GM12874 (cell line): ENCODE measurements around the gene FAM167B.

Experiments
- TF ChIP-seq, protein P1 (sequence below): IDR thresholded peaks from 2 replicates; pipeline ENCODE4 v1.5.1; 2011; ENCODE audit warnings: low read depth, mild to moderate bottlenecking, control low read depth, low read length, moderate library complexity; ENCODE audit not compliant: insufficient read depth

The FAM167B gene

DNA sequence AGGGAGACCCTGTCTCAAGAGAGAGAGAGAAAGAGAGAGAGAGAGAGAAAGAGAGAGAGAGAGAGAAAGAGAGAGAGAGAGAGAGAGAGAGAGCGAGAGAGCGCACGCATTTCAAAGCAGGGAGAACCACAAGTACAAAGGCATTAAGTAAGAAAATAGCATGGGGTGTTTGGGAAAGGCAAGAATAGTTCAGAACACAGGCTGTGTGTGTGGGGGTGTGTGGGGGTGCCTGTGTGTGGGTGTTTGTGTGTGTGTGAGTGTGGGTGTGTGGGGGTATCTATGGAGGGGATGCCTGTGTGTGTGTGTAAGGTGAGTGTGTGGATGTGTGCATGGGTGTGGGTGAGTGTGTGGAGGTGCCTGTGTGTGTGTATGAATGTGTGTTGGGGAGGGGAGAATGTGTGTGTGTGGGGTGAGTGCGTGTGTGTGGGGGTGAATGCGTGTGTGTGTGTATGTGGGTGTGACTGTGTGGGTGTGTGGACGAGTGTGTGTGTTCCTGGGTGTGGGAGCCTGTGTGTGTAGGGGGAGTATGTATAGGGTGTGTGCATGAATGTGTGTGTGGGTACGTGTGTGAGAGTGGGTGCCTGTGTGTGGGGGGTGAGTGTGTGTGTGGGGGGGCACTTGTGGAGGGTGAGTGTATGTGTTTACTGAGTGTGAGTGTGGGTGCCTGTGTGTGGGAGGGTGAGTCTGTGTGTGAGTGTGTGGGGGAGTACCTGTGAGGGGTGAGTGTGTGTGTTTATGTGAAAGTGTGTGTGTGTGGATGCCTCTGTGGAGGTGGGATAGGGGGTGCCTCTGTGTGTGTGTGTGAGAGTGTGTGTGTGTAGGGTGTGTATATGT is 25.8 kb downstream of the FAM167B start:
- TF ChIP-seq, protein P1, sequence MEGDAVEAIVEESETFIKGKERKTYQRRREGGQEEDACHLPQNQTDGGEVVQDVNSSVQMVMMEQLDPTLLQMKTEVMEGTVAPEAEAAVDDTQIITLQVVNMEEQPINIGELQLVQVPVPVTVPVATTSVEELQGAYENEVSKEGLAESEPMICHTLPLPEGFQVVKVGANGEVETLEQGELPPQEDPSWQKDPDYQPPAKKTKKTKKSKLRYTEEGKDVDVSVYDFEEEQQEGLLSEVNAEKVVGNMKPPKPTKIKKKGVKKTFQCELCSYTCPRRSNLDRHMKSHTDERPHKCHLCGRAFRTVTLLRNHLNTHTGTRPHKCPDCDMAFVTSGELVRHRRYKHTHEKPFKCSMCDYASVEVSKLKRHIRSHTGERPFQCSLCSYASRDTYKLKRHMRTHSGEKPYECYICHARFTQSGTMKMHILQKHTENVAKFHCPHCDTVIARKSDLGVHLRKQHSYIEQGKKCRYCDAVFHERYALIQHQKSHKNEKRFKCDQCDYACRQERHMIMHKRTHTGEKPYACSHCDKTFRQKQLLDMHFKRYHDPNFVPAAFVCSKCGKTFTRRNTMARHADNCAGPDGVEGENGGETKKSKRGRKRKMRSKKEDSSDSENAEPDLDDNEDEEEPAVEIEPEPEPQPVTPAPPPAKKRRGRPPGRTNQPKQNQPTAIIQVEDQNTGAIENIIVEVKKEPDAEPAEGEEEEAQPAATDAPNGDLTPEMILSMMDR: no peak

DNA sequence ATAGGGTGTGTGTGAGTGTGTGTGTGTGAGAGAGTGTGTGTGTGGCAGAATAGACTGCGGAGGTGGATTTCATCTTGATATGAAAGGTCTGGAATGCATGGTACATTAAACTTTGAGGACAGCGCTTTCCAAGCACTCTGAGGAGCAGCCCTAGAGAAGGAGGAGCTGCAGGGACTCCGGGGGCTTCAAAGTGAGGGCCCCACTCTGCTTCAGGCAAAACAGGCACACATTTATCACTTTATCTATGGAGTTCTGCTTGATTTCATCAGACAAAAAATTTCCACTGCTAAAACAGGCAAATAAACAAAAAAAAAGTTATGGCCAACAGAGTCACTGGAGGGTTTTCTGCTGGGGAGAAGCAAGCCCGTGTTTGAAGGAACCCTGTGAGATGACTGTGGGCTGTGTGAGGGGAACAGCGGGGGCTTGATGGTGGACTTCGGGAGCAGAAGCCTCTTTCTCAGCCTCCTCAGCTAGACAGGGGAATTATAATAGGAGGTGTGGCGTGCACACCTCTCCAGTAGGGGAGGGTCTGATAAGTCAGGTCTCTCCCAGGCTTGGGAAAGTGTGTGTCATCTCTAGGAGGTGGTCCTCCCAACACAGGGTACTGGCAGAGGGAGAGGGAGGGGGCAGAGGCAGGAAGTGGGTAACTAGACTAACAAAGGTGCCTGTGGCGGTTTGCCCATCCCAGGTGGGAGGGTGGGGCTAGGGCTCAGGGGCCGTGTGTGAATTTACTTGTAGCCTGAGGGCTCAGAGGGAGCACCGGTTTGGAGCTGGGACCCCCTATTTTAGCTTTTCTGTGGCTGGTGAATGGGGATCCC is 26.6 kb downstream of the FAM167B start:
- TF ChIP-seq, protein P1: no peak

DNA sequence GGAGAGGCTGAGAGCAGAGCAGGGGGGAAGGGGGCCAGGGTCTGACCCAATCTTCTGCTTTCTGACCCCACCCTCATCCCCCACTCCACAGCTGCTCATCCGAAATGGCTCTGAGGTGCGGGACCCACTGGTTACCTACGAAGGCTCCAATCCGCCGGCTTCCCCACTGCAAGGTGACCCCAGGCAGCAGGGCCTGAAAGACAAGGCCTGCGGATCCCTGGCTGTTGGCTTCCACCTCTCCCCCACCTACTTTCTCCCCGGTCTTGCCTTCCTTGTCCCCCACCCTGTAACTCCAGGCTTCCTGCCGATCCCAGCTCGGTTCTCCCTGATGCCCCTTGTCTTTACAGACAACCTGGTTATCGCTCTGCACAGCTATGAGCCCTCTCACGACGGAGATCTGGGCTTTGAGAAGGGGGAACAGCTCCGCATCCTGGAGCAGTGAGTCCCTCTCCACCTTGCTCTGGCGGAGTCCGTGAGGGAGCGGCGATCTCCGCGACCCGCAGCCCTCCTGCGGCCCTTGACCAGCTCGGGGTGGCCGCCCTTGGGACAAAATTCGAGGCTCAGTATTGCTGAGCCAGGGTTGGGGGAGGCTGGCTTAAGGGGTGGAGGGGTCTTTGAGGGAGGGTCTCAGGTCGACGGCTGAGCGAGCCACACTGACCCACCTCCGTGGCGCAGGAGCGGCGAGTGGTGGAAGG is 27.8 kb downstream of the FAM167B start:
- TF ChIP-seq, protein P1: no peak

DNA sequence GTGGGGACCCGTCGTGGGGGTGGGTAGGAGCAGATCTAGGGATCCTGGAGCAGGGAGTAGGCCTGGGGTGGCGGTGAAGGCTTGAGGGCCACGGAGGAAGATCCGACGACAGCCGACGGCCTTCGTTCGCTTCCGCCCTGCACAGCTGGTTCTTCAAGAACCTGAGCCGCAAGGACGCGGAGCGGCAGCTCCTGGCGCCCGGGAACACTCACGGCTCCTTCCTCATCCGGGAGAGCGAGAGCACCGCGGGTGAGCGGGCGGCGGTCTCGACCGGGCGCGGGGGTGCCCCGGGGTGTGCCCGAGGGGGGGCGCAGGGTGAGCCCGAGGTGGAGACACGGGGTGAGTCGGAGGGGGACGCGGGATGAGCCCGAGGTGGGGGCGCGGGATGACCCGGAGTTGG is 28.4 kb downstream of the FAM167B start:
- TF ChIP-seq, protein P1: no peak

DNA sequence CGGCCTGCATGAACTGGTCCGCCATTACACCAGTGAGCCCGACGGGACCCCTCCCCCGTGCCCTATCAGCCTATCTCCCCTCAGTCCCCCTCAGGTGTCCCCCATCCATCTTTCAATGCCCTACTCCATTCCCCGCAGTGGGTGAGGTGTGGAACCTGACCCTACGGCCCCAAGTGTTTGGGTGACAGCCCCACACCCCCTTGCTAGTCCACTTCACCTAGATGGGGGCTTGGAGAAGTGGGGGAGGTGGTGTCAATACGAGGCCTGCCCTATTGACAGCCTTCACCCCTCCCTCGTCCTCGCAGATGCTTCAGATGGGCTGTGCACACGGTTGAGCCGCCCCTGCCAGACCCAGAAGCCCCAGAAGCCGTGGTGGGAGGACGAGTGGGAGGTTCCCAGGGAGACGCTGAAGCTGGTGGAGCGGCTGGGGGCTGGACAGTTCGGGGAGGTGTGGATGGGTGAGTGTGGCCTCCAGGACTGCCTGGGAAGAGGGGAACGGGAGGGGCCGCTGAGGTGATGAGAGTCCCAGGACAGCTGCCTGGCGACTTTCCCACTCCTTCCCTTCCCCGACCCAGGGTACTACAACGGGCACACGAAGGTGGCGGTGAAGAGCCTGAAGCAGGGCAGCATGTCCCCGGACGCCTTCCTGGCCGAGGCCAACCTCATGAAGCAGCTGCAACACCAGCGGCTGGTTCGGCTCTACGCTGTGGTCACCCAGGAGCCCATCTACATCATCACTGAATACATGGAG is 29.2 kb downstream of the FAM167B start:
- TF ChIP-seq, protein P1: no peak

DNA sequence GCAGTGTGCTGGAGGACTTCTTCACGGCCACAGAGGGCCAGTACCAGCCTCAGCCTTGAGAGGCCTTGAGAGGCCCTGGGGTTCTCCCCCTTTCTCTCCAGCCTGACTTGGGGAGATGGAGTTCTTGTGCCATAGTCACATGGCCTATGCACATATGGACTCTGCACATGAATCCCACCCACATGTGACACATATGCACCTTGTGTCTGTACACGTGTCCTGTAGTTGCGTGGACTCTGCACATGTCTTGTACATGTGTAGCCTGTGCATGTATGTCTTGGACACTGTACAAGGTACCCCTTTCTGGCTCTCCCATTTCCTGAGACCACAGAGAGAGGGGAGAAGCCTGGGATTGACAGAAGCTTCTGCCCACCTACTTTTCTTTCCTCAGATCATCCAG is 38.6 kb downstream of the FAM167B start:
- TF ChIP-seq, protein P1: no peak

DNA sequence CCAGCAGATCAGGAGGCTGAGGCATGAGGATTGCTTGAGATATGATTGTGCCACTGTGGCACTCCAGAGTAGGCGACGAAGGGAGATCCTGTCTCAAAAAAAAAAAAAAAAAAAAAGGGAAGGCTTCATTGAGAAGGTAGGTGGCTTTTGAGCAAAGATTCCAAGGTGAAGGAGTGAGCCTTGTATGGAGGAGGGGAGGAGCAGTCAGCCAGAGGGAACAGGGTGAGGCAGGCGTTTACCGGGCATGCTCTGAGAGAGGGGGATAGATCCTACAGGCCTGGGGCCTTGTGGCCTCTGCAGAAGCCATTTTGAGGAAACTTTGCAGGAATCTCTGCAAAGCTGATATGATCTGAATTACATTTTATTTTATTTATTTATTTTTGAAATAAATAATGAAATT is 39.7 kb downstream of the FAM167B start:
- TF ChIP-seq, protein P1: no peak
